Thoracic aorta (tissue), 2 donors: ENCODE data around the gene KLHDC10. TPM values are rescaled to one million over a fixed set of nuclear protein-coding genes. Genes with fewer than 3 reads are reported as not detected.
"Not testable (repeated sequence)": the region's sequence is repeated elsewhere in the genome, so short reads cannot be mapped to it uniquely, and the experiment has no call there.

Source experiments
- ATAC-seq: fragments of 150-250 bp; one replicate; pipeline ENCODE4 v1.8.0; 2017; ENCODE audit warnings: low read depth; ENCODE audit not compliant: insufficient number of reproducible peaks, low FRiP score
- DNase-seq: peaks from one replicate; pipeline ENCODE4 v3.0.0-alpha.2; 2020; ENCODE audit warnings: low spot score
- H3K27ac ChIP-seq, 2 donors: fragments of 200-600 bp; sonication (generic); 1 replicate in 1 of 2; 2 replicates in 1 of 2; pipeline ENCODE4 v1.5.1; 2016; ENCODE audit warnings: mild to moderate bottlenecking in 2 of 2, moderate library complexity in 2 of 2
- H3K27me3 ChIP-seq: fragments of 200-600 bp; sonication (generic); replicated peaks from 2 replicates; pipeline ENCODE4 v1.6.0; 2016; ENCODE audit warnings: mild to moderate bottlenecking; ENCODE audit not compliant: insufficient read depth
- H3K36me3 ChIP-seq: fragments of 200-600 bp; sonication (generic); one replicate; pipeline ENCODE4 v1.5.1; 2016
- H3K4me1 ChIP-seq, 2 donors: fragments of 200-600 bp; sonication (generic); 1 replicate in 1 of 2; 2 replicates in 1 of 2; pipeline versions ENCODE4 v1.5.1 to v1.6.0; 2016; ENCODE audit warnings: low read depth in 2 of 2, mild to moderate bottlenecking in 1 of 2; ENCODE audit not compliant: control insufficient read depth in 1 of 2
- H3K4me3 ChIP-seq: fragments of 200-600 bp; sonication (generic); 2 replicates; pipeline ENCODE4 v1.5.1; 2016; ENCODE audit warnings: mild to moderate bottlenecking
- H3K9me3 ChIP-seq: fragments of 200-600 bp; sonication (generic); 2 replicates; pipeline ENCODE4 v1.5.1; 2016
- total RNA-seq, 2 donors: library from RNA; depleted of rRNA; stranded (reverse); fragments of >200 nt; gene quantifications; one replicate each; pipeline versions ENCODE4 v1.1.0 to v1.2.3, GENCODE V29; 2016
- TF ChIP-seq, protein P1 (sequence below): fragments of 200-600 bp; sonication (generic); IDR thresholded peaks from one replicate; pipeline ENCODE4 v1.5.1; 2019; ENCODE audit warnings: antibody characterized with exemption

The KLHDC10 gene
- total RNA-seq, 2 donors from 2014 or later, result 24.3 to 26.7 TPM

DNA sequence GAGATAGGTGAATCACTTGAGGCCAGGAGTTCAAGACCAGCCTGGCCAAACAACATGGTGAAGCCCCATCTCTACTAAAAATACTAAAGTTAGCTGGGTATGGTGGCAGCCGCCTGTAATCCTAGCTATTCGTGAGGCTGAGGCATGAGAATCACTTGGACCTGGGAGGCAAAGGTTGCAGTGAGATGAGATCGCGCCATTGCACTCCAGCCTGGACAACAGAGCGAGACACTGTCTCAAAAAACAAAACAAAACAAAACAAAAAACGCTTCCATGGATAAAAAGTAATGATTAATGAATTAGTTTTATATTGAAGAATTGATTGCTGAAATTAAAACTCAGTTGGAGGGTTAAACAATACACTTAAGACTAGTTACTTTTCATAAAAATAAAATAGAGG, 32.3 kb downstream of the KLHDC10 start:
- ATAC-seq (no peak), DNase-seq (no peak)
- Histone ChIP-seq H3K9me3 (no peaks in the 10 kb centered on the region), H3K27me3 (no peaks in the 10 kb centered on the region), H3K4me3 (no peak overlapping the region), H3K4me1 (no peaks in the 10 kb centered on the region), H3K27ac (no peak overlapping the region), H3K36me3 (no peaks in the 10 kb centered on the region)
- TF ChIP-seq, protein P1, sequence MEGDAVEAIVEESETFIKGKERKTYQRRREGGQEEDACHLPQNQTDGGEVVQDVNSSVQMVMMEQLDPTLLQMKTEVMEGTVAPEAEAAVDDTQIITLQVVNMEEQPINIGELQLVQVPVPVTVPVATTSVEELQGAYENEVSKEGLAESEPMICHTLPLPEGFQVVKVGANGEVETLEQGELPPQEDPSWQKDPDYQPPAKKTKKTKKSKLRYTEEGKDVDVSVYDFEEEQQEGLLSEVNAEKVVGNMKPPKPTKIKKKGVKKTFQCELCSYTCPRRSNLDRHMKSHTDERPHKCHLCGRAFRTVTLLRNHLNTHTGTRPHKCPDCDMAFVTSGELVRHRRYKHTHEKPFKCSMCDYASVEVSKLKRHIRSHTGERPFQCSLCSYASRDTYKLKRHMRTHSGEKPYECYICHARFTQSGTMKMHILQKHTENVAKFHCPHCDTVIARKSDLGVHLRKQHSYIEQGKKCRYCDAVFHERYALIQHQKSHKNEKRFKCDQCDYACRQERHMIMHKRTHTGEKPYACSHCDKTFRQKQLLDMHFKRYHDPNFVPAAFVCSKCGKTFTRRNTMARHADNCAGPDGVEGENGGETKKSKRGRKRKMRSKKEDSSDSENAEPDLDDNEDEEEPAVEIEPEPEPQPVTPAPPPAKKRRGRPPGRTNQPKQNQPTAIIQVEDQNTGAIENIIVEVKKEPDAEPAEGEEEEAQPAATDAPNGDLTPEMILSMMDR, result no peak

DNA sequence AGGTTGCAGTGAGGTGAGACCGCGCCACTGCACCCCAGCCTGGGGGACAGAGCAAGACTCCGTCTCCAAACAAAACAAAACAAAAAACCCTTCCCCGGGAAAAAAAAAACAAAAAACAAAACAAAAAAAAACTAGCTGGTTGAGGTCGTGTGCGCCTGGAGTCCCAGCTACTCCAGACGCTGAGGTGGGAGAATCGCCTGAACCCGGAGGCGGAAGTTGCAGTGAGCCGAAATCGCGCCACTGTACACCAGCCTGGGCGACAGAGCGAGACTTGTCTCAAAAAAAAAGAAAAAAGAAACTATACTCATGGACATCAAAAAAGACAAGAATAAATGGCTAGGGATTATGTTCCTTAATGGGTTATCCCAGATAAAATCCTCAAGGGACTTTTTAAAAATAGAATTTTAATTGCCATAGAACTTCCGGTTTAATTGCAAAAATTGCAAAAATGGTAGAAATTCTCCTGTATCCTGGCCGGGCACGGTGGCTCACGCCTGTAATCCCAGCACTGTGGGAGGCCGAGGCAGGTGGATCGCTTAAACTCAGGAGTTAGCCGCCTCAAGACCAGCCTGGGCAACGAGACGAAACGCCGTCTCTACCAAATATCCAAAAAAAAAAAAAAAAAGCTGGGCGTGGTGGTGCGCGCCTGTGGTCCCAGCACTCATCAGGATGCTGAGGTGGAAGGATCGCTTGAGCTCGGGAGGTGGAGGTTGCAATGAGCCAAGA, 37.8 kb downstream of the KLHDC10 start:
- no peak overlapping the region for H3K27ac ChIP-seq
- H3K36me3 ChIP-seq, result no peaks in the 10 kb centered on the region
- no peak for ATAC-seq
- no peaks in the 10 kb centered on the region for H3K9me3 ChIP-seq
- H3K4me1 ChIP-seq, result no peaks in the 10 kb centered on the region
- no peak overlapping the region for H3K4me3 ChIP-seq
- TF ChIP-seq, protein P1, result no peak
- no peaks in the 10 kb centered on the region for H3K27me3 ChIP-seq
- DNase-seq, result no peak

DNA sequence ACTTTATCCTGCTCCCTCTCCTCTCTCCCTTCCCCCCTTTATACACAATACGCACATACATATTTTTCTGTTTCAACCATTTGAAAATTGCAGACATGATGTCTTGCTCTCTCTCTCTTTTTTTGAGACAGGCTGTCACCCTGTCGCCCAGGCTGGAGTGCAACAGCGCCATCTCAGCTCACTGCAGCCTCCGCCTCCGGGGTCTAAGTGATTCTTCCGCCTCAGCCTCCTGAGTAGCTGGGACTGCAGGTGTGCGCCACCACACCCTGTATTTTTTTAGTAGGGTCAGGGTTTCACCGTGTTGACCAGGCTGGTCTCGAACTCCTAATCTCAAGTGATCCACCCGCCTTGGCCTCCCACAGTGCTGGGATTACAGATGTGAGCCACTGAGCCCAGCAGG, 38.5 kb downstream of the KLHDC10 start:
- Histone ChIP-seq H3K36me3 (no peaks in the 10 kb centered on the region), H3K9me3 (no peaks in the 10 kb centered on the region), H3K4me3 (no peak overlapping the region), H3K27me3 (no peaks in the 10 kb centered on the region), H3K4me1 (no peaks in the 10 kb centered on the region), H3K27ac (no peak overlapping the region)
- ATAC-seq (no peak), DNase-seq (no peak)
- TF ChIP-seq, protein P1, result no peak

DNA sequence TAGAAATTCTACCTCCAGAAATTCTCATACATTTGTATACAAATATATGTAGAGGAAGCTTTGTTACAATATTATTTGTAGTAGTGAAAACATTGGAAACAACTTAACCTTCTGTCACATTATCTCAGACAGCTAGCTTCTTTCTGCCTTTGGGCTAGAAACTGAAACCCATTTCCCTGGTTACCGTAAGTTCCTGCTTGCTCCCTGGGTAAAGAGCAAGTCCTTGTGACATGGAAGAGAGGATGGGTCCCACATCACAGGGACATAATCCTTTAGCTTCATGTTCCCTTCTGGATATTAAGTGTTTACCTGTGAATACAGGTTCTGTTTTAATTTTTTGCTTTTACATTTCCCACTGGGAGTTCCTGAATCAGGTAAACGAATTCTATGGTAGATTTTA, 41.8 kb downstream of the KLHDC10 start:
- H3K9me3 ChIP-seq, result no peaks in the 10 kb centered on the region
- no peak overlapping the region for H3K27ac ChIP-seq
- H3K36me3 ChIP-seq, result no peaks in the 10 kb centered on the region
- DNase-seq, result no peak
- no peaks in the 10 kb centered on the region for H3K4me1 ChIP-seq
- H3K4me3 ChIP-seq, result no peak overlapping the region
- no peak for ATAC-seq
- H3K27me3 ChIP-seq, result no peaks in the 10 kb centered on the region
- TF ChIP-seq, protein P1, result no peak

DNA sequence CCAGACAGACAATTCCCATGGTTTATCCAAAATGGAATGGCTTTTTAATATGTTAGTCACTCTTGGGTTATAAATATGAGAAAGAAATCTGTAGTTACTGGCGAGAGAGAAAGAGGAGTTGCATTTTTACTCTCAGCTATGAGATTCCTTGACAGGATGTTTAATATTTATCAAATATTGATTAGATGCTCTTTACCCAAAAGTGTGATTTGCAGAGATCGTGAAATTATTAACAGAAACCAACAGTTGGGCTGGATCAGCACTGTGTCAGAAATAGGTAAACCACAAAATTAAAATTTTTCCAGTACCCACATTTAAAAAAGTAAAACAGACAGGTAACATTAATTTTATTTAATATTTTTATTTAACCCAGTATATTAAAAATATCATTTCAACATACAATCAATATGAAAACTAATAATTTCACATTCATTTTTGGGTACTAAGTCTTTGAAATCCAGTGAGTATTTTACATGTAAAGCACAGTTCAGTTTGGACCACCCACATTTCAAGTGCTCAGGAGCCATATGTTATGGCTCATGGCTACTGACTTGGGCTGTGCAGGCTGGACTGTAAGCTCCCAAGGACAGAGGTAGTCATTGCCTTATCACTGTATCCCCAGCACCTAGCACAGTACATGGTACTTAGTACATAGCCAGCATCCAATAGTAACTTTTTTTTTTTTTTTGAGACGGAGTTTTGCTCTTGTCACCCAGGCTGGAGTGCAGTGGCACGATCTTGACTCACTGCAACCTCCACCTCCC, 42.5 kb downstream of the KLHDC10 start:
- TF ChIP-seq, protein P1, result no peak
- no peaks in the 10 kb centered on the region for H3K27me3 ChIP-seq
- no peak for ATAC-seq

DNA sequence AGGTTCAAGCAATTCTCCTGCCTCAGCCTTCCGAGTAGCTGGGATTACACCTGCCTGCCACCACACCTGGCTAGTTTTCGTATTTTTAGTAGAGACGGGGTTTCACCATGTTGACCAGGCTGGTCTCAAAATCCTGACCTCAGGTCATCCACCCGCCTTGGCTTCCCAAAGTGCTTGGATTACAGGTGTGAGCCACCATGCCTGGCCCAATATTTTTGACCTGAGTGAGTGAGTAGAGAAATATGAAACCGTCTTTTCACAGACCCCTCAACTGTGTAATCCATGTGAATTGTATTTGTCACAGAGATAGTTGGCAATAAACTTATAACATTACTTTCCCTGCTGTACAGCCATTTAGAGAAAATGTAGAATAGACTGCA, 43.1 kb downstream of the KLHDC10 start:
- H3K27ac ChIP-seq, H3K27me3 ChIP-seq, H3K36me3 ChIP-seq, H3K9me3 ChIP-seq, H3K4me3 ChIP-seq, DNase-seq, H3K4me1 ChIP-seq, ATAC-seq: not testable (repeated sequence)

More for the DNA sequence above, 42.5 kb downstream of the KLHDC10 start:
- H3K9me3 ChIP-seq, result no peaks in the 10 kb centered on the region
- no peak for DNase-seq
- H3K36me3 ChIP-seq, result no peaks in the 10 kb centered on the region
- no peak overlapping the region for H3K4me3 ChIP-seq
- no peaks in the 10 kb centered on the region for H3K4me1 ChIP-seq
- H3K27ac ChIP-seq, result no peak overlapping the region
